ENCODE results near the gene COG8.

DNA sequence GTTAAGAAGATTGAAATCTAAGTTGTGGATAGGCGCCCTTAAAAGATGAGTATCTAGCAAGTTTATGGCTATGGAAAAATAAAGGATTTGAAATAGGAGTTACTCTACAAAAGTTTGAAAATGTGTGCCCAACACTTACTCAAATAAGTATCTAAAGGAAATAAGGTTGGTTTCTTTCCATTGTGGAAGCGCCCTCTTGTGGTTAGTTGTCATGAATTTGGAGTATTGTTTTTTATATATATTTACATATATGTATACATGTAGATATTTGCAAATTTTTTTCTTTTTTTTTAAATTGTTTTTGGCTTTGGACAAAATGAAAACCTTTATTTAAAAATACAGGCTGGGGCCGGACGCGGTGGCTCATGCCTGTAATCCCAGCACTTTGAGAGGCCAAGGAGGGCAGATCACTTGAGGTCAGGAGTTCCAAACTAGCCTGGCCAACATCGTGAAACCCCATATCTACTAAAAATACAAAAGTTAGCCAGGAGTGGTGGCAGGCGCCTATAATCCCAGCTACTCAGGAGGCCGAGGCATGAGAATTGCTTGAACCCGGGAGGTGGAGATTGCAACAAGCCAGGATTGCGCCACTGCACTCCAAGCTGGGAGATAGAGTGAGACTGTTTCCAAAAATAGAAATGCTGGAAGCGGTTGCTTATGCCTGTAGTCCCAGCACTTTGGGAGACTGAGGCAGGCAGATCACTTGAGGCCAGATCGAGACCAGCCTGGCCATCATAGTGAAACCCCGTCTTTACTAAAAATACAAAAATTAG is 52.2 kb downstream of the COG8 start:
- TF ChIP-seq POLR2A (IDR thresholded peaks at IDR 0.05) = no peak
- TF ChIP-seq, protein P1, sequence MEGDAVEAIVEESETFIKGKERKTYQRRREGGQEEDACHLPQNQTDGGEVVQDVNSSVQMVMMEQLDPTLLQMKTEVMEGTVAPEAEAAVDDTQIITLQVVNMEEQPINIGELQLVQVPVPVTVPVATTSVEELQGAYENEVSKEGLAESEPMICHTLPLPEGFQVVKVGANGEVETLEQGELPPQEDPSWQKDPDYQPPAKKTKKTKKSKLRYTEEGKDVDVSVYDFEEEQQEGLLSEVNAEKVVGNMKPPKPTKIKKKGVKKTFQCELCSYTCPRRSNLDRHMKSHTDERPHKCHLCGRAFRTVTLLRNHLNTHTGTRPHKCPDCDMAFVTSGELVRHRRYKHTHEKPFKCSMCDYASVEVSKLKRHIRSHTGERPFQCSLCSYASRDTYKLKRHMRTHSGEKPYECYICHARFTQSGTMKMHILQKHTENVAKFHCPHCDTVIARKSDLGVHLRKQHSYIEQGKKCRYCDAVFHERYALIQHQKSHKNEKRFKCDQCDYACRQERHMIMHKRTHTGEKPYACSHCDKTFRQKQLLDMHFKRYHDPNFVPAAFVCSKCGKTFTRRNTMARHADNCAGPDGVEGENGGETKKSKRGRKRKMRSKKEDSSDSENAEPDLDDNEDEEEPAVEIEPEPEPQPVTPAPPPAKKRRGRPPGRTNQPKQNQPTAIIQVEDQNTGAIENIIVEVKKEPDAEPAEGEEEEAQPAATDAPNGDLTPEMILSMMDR (IDR thresholded peaks at IDR 0.05) = peak in 2 of 3 experiments; percentile 39 to 72
- TF ChIP-seq POLR2AphosphoS5 (IDR thresholded peaks at IDR 0.05; ENCODE audit: insufficient read depth in 1 of 2, low read depth in 1 of 2) = peak in 1 of 2 donors; percentile 25

Measured in vagina (tissue), 2 donors.